Muscle layer of duodenum (tissue), 2 donors: ENCODE measurements around the gene CPLANE1.
"Not testable (repeated sequence)": the region's sequence is repeated elsewhere in the genome, so short reads cannot be mapped to it uniquely, and the experiment has no call there.

Source experiments
- H3K27ac ChIP-seq: one replicate; pipeline ENCODE4 v1.7.0; 2013; ENCODE audit warnings: mild to moderate bottlenecking, low read length
- H3K27me3 ChIP-seq: one replicate; pipeline ENCODE4 v1.7.0; 2013; ENCODE audit warnings: low read depth, mild to moderate bottlenecking, control low read depth, low read length
- H3K36me3 ChIP-seq, 2 donors: one replicate each; pipeline ENCODE4 v1.7.0; 2013; ENCODE audit warnings: low read length in 2 of 2, control low read depth in 1 of 2, mild to moderate bottlenecking in 1 of 2; ENCODE audit not compliant: insufficient read depth in 2 of 2, control insufficient read depth in 1 of 2
- H3K4me1 ChIP-seq, 2 donors: one replicate each; pipeline ENCODE4 v1.7.0; 2013; ENCODE audit warnings: low read length in 2 of 2, mild to moderate bottlenecking in 2 of 2, control low read depth in 1 of 2, moderate library complexity in 1 of 2; ENCODE audit not compliant: insufficient read depth in 2 of 2, control insufficient read depth in 1 of 2
- H3K4me3 ChIP-seq, 2 donors: one replicate each; pipeline ENCODE4 v1.7.0; 2013; ENCODE audit warnings: low read length in 2 of 2, low read depth in 1 of 2, mild to moderate bottlenecking in 1 of 2
- H3K9me3 ChIP-seq, 2 donors: one replicate each; pipeline ENCODE4 v1.7.0; 2013; ENCODE audit warnings: low read length in 2 of 2, control low read depth in 1 of 2, mild to moderate bottlenecking in 1 of 2; ENCODE audit not compliant: control insufficient read depth in 1 of 2
- donor health status: healthy.

Gene CPLANE1

GRCh38 chr5:37172957-37173356 lies 76.2 kb downstream of the CPLANE1 start:
- Histone ChIP-seq H3K4me1 (no peaks in the 10 kb centered on the region), H3K36me3 (peaks cover 48 to 79% of the 10 kb centered on the region in 2 donors), H3K9me3 (no peaks in the 10 kb centered on the region), H3K27ac (no peak overlapping the region), H3K27me3 (no peaks in the 10 kb centered on the region), H3K4me3 (no peak overlapping the region)

- H3K27me3 ChIP-seq, result no peaks in the 10 kb centered on the region
- H3K4me1 ChIP-seq, result no peaks in the 10 kb centered on the region
- H3K9me3 ChIP-seq, result no peaks in the 10 kb centered on the region
- no peak overlapping the region for H3K27ac ChIP-seq
- no peak overlapping the region for H3K4me3 ChIP-seq
- peaks cover 44 to 68% of the 10 kb centered on the region in 2 donors for H3K36me3 ChIP-seq
Observed at GRCh38 chr5:37170856-37171255, 78.3 kb downstream of the CPLANE1 start.

DNA sequence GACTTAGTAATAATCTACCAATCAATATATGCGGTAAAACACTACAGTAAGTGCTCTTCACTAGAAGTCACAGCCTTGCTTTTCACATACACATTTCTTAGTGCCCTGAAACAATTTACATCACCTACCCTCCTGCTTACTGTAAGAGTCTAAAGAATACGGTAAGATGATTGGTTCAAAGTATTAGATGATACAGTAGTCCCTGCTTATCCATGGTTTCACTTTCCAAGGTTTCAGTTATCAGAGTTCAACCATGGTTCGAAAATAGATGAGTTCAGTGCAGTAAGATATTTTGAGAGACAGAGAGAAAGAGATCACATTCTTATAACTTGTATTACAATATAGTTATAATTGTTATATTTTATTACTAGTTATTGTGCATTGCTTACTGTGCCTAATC lies 83.0 kb downstream of the CPLANE1 start:
- Histone ChIP-seq H3K9me3 (no peaks in the 10 kb centered on the region), H3K27ac (no peak overlapping the region), H3K27me3 (no peaks in the 10 kb centered on the region), H3K36me3 (peaks cover 24 to 44% of the 10 kb centered on the region in 2 donors), H3K4me3 (no peak overlapping the region), H3K4me1 (no peaks in the 10 kb centered on the region)

GRCh38 chr5:37165761-37166160 lies 83.4 kb downstream of the CPLANE1 start:
- Histone ChIP-seq H3K27me3 (no peaks in the 10 kb centered on the region), H3K27ac (no peak overlapping the region), H3K4me3 (no peak overlapping the region), H3K36me3 (peaks cover 21 to 40% of the 10 kb centered on the region in 2 donors), H3K9me3 (no peaks in the 10 kb centered on the region), H3K4me1 (no peaks in the 10 kb centered on the region)

- no peaks in the 10 kb centered on the region for H3K27me3 ChIP-seq
- no peak overlapping the region for H3K4me3 ChIP-seq
- H3K9me3 ChIP-seq, result no peaks in the 10 kb centered on the region
- H3K36me3 ChIP-seq, result peaks cover 34 to 67% of the 10 kb centered on the region in 2 donors
- H3K4me1 ChIP-seq, result no peaks in the 10 kb centered on the region
- no peak overlapping the region for H3K27ac ChIP-seq
Observed at GRCh38 chr5:37153661-37154060, 95.5 kb downstream of the CPLANE1 start.

- Histone ChIP-seq H3K27ac (no peak overlapping the region), H3K4me3 (no peak overlapping the region), H3K36me3 (peaks cover 10 to 45% of the 10 kb centered on the region in 2 donors), H3K4me1 (no peaks in the 10 kb centered on the region), H3K9me3 (peaks cover 0 to 2% of the 10 kb centered on the region in 2 donors), H3K27me3 (no peaks in the 10 kb centered on the region)
Observed at GRCh38 chr5:37146896-37147295, 102.3 kb downstream of the CPLANE1 start.

- Histone ChIP-seq H3K4me1 (no peaks in the 10 kb centered on the region), H3K27me3 (no peaks in the 10 kb centered on the region), H3K27ac (no peak overlapping the region), H3K9me3 (no peaks in the 10 kb centered on the region), H3K36me3 (peaks cover 12 to 43% of the 10 kb centered on the region in 2 donors), H3K4me3 (no peak overlapping the region)
Observed at GRCh38 chr5:37136694-37137093, 112.5 kb downstream of the CPLANE1 start.

- not testable (repeated sequence) for H3K27ac ChIP-seq, H3K9me3 ChIP-seq, H3K27me3 ChIP-seq, H3K4me1 ChIP-seq, H3K4me3 ChIP-seq
- H3K36me3 ChIP-seq, result peaks cover 11 to 34% of the 10 kb centered on the region in 2 donors
Observed at GRCh38 chr5:37135312-37135711, 113.9 kb downstream of the CPLANE1 start.

- H3K36me3 ChIP-seq, result peaks cover 11 to 33% of the 10 kb centered on the region in 2 donors
- no peaks in the 10 kb centered on the region for H3K27me3 ChIP-seq
Observed at GRCh38 chr5:37133939-37134338, 115.2 kb downstream of the CPLANE1 start.

GRCh38 chr5:37132646-37133045 lies 116.5 kb downstream of the CPLANE1 start:
- no peaks in the 10 kb centered on the region for H3K4me1 ChIP-seq
- H3K9me3 ChIP-seq, result no peaks in the 10 kb centered on the region
- H3K4me3 ChIP-seq, result no peak overlapping the region
- no peak overlapping the region for H3K27ac ChIP-seq
- H3K36me3 ChIP-seq, result peaks cover 4 to 26% of the 10 kb centered on the region in 2 donors
- no peaks in the 10 kb centered on the region for H3K27me3 ChIP-seq

More at GRCh38 chr5:37133939-37134338, 115.2 kb downstream of the CPLANE1 start:
- H3K27ac ChIP-seq, result no peak overlapping the region
- no peak overlapping the region for H3K4me3 ChIP-seq
- no peaks in the 10 kb centered on the region for H3K9me3 ChIP-seq
- no peaks in the 10 kb centered on the region for H3K4me1 ChIP-seq

GRCh38 chr5:37121465-37121864 lies 127.7 kb downstream of the CPLANE1 start:
- no peak overlapping the region for H3K4me3 ChIP-seq
- H3K4me1 ChIP-seq, result no peaks in the 10 kb centered on the region
- no peaks in the 10 kb centered on the region for H3K9me3 ChIP-seq
- peaks cover 20 to 51% of the 10 kb centered on the region in 2 donors for H3K36me3 ChIP-seq
- H3K27ac ChIP-seq, result no peak overlapping the region
- H3K27me3 ChIP-seq, result no peaks in the 10 kb centered on the region

- H3K4me1 ChIP-seq, result no peaks in the 10 kb centered on the region
Observed at GRCh38 chr5:37121027-37121426, 128.1 kb downstream of the CPLANE1 start.

More at GRCh38 chr5:37121027-37121426, 128.1 kb downstream of the CPLANE1 start:
- no peak overlapping the region for H3K4me3 ChIP-seq
- no peaks in the 10 kb centered on the region for H3K27me3 ChIP-seq
- H3K27ac ChIP-seq, result no peak overlapping the region
- no peaks in the 10 kb centered on the region for H3K9me3 ChIP-seq
- peaks cover 20 to 52% of the 10 kb centered on the region in 2 donors for H3K36me3 ChIP-seq
